Heart right ventricle (tissue), 16 donors: ENCODE measurements around the gene MT1F. TPM values are rescaled to one million over a fixed set of nuclear protein-coding genes. Genes with fewer than 3 reads are reported as not detected.

ENCODE experiments used
- ATAC-seq, 8 donors: fragments of 200-7000 bp; cut with Tn5 transposase; one replicate each; pipeline ENCODE4 v1.9.1; 2020; ENCODE audit warnings: mild to moderate bottlenecking in 8 of 8, moderate library complexity in 8 of 8, moderate number of reproducible peaks in 1 of 8
- DNase-seq, 2 donors: peaks; one replicate each; pipeline ENCODE4 v3.0.0-alpha.2; 2020
- H3K27ac ChIP-seq, 10 donors: fragments of 200-600 bp; sonication (generic) in 2 of 10; one replicate each; pipeline versions ENCODE4 v1.5.0 to v1.8.0; 2020 to 2022; ENCODE audit warnings: mild to moderate bottlenecking in 3 of 10
- H3K27me3 ChIP-seq, 7 donors: fragments of 200-600 bp; one replicate each; pipeline ENCODE4 v1.8.0; 2021 to 2022; ENCODE audit warnings: mild to moderate bottlenecking in 2 of 7
- H3K36me3 ChIP-seq, 9 donors: fragments of 200-600 bp; sonication (generic) in 1 of 9; one replicate each; pipeline versions ENCODE4 v1.5.0 to v1.8.0; 2020 to 2022; ENCODE audit warnings: mild to moderate bottlenecking in 2 of 9
- H3K4me1 ChIP-seq, 9 donors: fragments of 200-600 bp; sonication (generic) in 1 of 9; one replicate each; pipeline versions ENCODE4 v1.5.0 to v1.8.0; 2020 to 2022; ENCODE audit warnings: mild to moderate bottlenecking in 4 of 9
- H3K4me3 ChIP-seq, 10 donors: fragments of 200-600 bp; sonication (generic) in 2 of 10; one replicate each; pipeline versions ENCODE4 v1.5.0 to v1.8.0; 2020 to 2022; ENCODE audit warnings: mild to moderate bottlenecking in 7 of 10, moderate library complexity in 2 of 10
- H3K9me3 ChIP-seq, 11 donors: fragments of 200-600 bp in 10 of 11; sonication (generic) in 2 of 11; one replicate each; pipeline versions ENCODE4 v1.5.0 to v1.8.0; 2013 to 2022; ENCODE audit warnings: mild to moderate bottlenecking in 2 of 11, control low read depth in 1 of 11, moderate library complexity in 1 of 11
- CTCF ChIP-seq, 9 donors: fragments of 200-600 bp; sonication (generic) in 2 of 9; IDR thresholded peaks; one replicate each; pipeline versions ENCODE4 v1.5.0 to v1.8.0; 2021 to 2022; ENCODE audit warnings: antibody characterized with exemption in 9 of 9, mild to moderate bottlenecking in 5 of 9, moderate library complexity in 1 of 9
- WGBS, 2 donors: extraction: QIAGEN DNeasy Blood & Tissue Kit; methylation state at CpG; one replicate each; pipeline ENCODE4 v1.1.7; 2013; ENCODE audit warnings: inconsistent platforms in 1 of 2; 5-methylcytosine and 5-hydroxymethylcytosine counted together
- intact Hi-C, 10 donors: fragments of 100-400 bp; cut with DNase I; formaldehyde crosslinking; loops; one replicate each; pipeline versions ENCODE4 v1.11.1 to v1.14.2; 2022
- polyA plus RNA-seq, 2 donors: library from polyadenylated mRNA; stranded (reverse); fragments of 200-250 nt; gene quantifications; one replicate each; pipeline ENCODE4 v1.2.3, GENCODE V29; 2013
- total RNA-seq, 10 donors: library from RNA; stranded (reverse); fragmentation: NEBNext Ultra II Directional in 3 of 10; extraction: Animal tissue kit (Norgen Biotek cat#: 25700) in 3 of 10; gene quantifications; one replicate each; pipeline versions ENCODE4 v1.2.1 to v1.2.4, GENCODE V29; 2021 to 2023
- donor health status: Arrhythmogenic right ventricular cardiomyopathy.
- donor health status: ischemic (EF 13 %, LVEDD 7.1; RV severe dilation, severe dysfunction).
- donor health status: healthy with polysubstance abuse.
- donor health status: DM: no; HTN: yes; CAD: no.
- donor health status: DM: no; HTN: no; CAD: no.
- donor health status: ischemic (EF 25% LVEDD 6.9; RV normal size, moderate dysfunction).
- donor health status: ischemic (EF 25% LVEDD 5.7; RV mildly dilated, moderate dysfunction).
- donor health status: healthy.
- donor health status: DM: yes; HTN: yes; CAD: no.
- donor health status: Ischemic cardiomyopathy.
- donor health status: ischemic (EF 35%, LVEDD 5.7; RV mildly dilated, moderate dysfunction).
- donor health status: nonischemic (EF 11% LVEDD 7.7; RV severe dilation, severe dysfunction).
- donor health status: DM: yes; HTN: yes; CAD: no.
- donor health status: PGD.
- donor health status: ischemic (EF 29% LVEDD 5.4; RV normal size, mild dysfunction).
- donor health status: nonischemic (EF 23%, LVEDD 6.1; RV moderate dilation, normal function).

The MT1F gene
- total and polyA plus RNA-seq, 12 donors: 0.98 to 7.7 (median 2.4) TPM

- 2% methylated on average over 6 of the region's 6 CpGs for WGBS, 2 donors
- H3K27me3 ChIP-seq: no peaks in the 10 kb centered on the region
- peak overlapping the region; percentile 84 to 99 (median 93) for H3K27ac ChIP-seq
- no peak for TF ChIP-seq CTCF (IDR thresholded peaks at IDR 0.05)
- no peaks in the 10 kb centered on the region for H3K9me3 ChIP-seq
- DNase-seq: peak in 1 of 2 donors; percentile 87
- H3K4me3 ChIP-seq: peak overlapping the region; percentile 52 to 78 (median 72)
- peak in 6 of 8 donors; percentile 5 to 39 (median 20) for ATAC-seq
- H3K36me3 ChIP-seq: no peaks in the 10 kb centered on the region
- peaks cover 25 to 68% (median 60%) of the 10 kb centered on the region in 9 donors for H3K4me1 ChIP-seq
- intact Hi-C loops: loop anchor here in 7 of 10 donors (2.0 to 5.0 kb wide), 5 partner anchors 15 to 73 kb away; partner anchors contain the start of genes MT1X (in 5 of the 7) and MT1E (in 1 of the 7)
Measured at GRCh38 chr16:56609463-56609921, 48.3 kb upstream of the MT1F start.

GRCh38 chr16:56610017-56610608 lies 47.6 kb upstream of the MT1F start:
- 16 to 24% methylated on average over 10 of the region's 10 CpGs for WGBS, 2 donors
- Histone ChIP-seq H3K9me3 (no peaks in the 10 kb centered on the region), H3K4me1 (peaks cover 25 to 68% (median 60%) of the 10 kb centered on the region in 9 donors), H3K27me3 (no peaks in the 10 kb centered on the region), H3K4me3 (peak overlapping the region in 9 of 10 donors; percentile 53 to 78 (median 73)), H3K36me3 (no peaks in the 10 kb centered on the region), H3K27ac (peak overlapping the region; percentile 84 to 99 (median 93))
- DNase-seq (no peak), ATAC-seq (peak in 4 of 8 donors; percentile 9 to 20 (median 14))
- intact Hi-C loops: loop anchor here in 1 of 10 donors (2.0 kb wide), 1 partner anchor 15 kb away; the partner anchor contains the start of gene MT1E
- no peak for TF ChIP-seq CTCF (IDR thresholded peaks at IDR 0.05)

- ATAC-seq (peak in 2 of 8 donors; percentile 4), DNase-seq (peak in 1 of 2 donors; percentile 52)
- Histone ChIP-seq H3K9me3 (no peaks in the 10 kb centered on the region), H3K36me3 (no peaks in the 10 kb centered on the region), H3K27ac (peak overlapping the region; percentile 84 to 99 (median 93)), H3K27me3 (no peaks in the 10 kb centered on the region), H3K4me1 (peaks cover 25 to 66% (median 60%) of the 10 kb centered on the region in 9 donors), H3K4me3 (peak overlapping the region in 4 of 10 donors; percentile 53 to 78 (median 74))
- WGBS, 2 donors: 16 to 52% methylated on average over 2 of the region's 2 CpGs
- no peak for TF ChIP-seq CTCF (IDR thresholded peaks at IDR 0.05)
- intact Hi-C loops: loop anchor here in 2 of 10 donors (1.0 to 2.0 kb wide), 2 partner anchors 14 to 15 kb away; partner anchors contain the start of gene MT1E (in 2 of the 2)
Measured at GRCh38 chr16:56610609-56611111, 47.1 kb upstream of the MT1F start.

GRCh38 chr16:56611281-56611833 lies 46.4 kb upstream of the MT1F start:
- ATAC-seq (peak; percentile 10 to 80 (median 52)), DNase-seq (peak; percentile 59 to 79)
- H3K4me1 ChIP-seq: peaks cover 20 to 59% (median 55%) of the 10 kb centered on the region in 9 donors
- 38 to 47% methylated on average over 2 of the region's 2 CpGs for WGBS, 2 donors
- H3K27ac ChIP-seq: peak overlapping the region; percentile 84 to 99 (median 93)
- intact Hi-C loops: loop anchor here in 2 of 10 donors (1.0 to 2.0 kb wide), 2 partner anchors 13 to 14 kb away; partner anchors contain the start of gene MT1E (in 2 of the 2)
- no peaks in the 10 kb centered on the region for H3K27me3 ChIP-seq
- no peaks in the 10 kb centered on the region for H3K36me3 ChIP-seq
- no peaks in the 10 kb centered on the region for H3K9me3 ChIP-seq
- TF ChIP-seq CTCF (IDR thresholded peaks at IDR 0.05): no peak
- H3K4me3 ChIP-seq: no peak overlapping the region
